ENCODE data around the gene MIER3.

Gene MIER3, protein sequence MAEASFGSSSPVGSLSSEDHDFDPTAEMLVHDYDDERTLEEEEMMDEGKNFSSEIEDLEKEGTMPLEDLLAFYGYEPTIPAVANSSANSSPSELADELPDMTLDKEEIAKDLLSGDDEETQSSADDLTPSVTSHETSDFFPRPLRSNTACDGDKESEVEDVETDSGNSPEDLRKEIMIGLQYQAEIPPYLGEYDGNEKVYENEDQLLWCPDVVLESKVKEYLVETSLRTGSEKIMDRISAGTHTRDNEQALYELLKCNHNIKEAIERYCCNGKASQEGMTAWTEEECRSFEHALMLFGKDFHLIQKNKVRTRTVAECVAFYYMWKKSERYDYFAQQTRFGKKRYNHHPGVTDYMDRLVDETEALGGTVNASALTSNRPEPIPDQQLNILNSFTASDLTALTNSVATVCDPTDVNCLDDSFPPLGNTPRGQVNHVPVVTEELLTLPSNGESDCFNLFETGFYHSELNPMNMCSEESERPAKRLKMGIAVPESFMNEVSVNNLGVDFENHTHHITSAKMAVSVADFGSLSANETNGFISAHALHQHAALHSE

DNA sequence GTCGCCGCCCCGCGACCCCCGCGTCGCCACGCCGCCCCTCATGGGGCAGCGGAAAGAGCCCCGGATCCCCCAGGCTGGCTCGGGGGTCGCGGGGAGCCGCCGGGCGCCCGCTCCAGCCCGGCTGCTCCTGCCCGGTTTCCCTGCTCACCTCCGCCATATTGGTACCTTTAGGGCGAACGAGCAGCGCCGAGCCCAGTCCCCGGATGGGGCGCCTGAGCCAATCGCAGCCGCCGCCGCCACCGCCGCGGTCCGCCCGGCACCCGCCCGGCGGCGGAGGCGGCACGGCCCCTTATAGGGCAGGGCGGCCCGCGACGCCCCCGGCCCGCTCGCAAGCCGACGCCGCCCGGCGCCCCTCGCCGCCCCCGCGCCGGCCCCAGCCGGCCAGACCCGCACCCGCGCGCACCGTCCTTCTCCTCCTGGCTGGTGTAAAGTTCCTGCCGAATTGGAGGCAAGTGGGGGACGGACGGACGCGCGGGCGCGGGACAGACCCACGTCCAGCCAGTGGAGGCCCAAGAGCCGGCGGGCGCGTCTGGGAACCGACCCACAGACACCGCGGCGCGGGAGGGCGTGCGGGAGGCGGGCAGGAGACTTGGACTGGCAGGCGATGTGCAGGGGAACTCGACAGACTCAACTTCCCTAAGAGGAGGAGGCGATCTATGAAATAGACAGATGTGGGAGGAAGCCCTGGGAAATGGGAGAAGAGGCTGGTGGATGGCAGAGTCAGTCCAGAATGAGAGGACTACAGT, at the start of gene MIER3:
Gene MIER3, minus strand, starts transcription at position 178 of the 746 bp plus-strand sequence. Its CDS starts 21 bp downstream, at position 157.
- no peaks in the 10 kb centered on the region for H3K27me3 ChIP-seq (ENCODE audit: insufficient read depth, low read length)
- H3K4me3 ChIP-seq (ENCODE audit: low read length), result peak within 1 kb of the TSS; percentile 53
- peaks cover 13% of the 10 kb centered on the region for H3K36me3 ChIP-seq (ENCODE audit: insufficient read depth, low read length)
- H3K9me3 ChIP-seq (ENCODE audit: low read length), result no peaks in the 10 kb centered on the region
- H2AFZ ChIP-seq (ENCODE audit: low read depth, low read length), result peak within 1 kb of the TSS; percentile 70
- H3K4me1 ChIP-seq (ENCODE audit: insufficient read depth, low read length), result peaks cover 8% of the 10 kb centered on the region

DNA sequence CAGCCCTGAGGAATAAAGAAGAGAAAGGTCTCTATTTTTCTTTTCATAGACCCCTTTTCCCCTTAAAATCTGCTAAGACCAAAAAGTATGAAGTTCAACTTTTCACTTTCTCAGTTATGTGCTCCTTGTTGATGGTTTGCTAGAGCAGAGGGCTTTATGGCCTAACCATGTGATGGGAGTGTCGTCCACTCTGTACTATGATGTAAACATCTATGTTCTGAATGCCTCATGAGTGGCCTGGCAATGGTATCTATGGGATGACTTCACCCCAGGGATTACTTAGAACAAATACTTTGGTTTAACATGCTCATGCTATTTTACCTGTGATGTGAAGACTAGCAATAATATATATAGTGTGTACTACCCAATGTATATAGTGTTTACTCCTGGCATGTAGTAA, 43.7 kb upstream of the MIER3 start:
- no peak overlapping the region for H2AFZ ChIP-seq (ENCODE audit: low read depth, low read length)
- no peaks in the 10 kb centered on the region for H3K4me1 ChIP-seq (ENCODE audit: insufficient read depth, low read length)
- no peak overlapping the region for H3K4me3 ChIP-seq (ENCODE audit: low read length)
- peaks cover 2% of the 10 kb centered on the region for H3K27me3 ChIP-seq (ENCODE audit: insufficient read depth, low read length)
- H3K9me3 ChIP-seq (ENCODE audit: low read length), result no peaks in the 10 kb centered on the region
- H3K36me3 ChIP-seq (ENCODE audit: insufficient read depth, low read length), result no peaks in the 10 kb centered on the region

- Histone ChIP-seq H3K4me1 (ENCODE audit: insufficient read depth, low read length) (no peaks in the 10 kb centered on the region), H3K9me3 (ENCODE audit: low read length) (no peaks in the 10 kb centered on the region), H3K4me3 (ENCODE audit: low read length) (no peak overlapping the region), H3K36me3 (ENCODE audit: insufficient read depth, low read length) (no peaks in the 10 kb centered on the region), H2AFZ (ENCODE audit: low read depth, low read length) (no peak overlapping the region), H3K27me3 (ENCODE audit: insufficient read depth, low read length) (peaks cover 2% of the 10 kb centered on the region)
Observed at GRCh38 chr5:56993241-56993640, 41.3 kb upstream of the MIER3 start.

GRCh38 chr5:56989676-56990075, 37.8 kb upstream of the MIER3 start:
- H3K4me1 ChIP-seq (ENCODE audit: insufficient read depth, low read length), result no peaks in the 10 kb centered on the region
- no peak overlapping the region for H3K4me3 ChIP-seq (ENCODE audit: low read length)
- H3K27me3 ChIP-seq (ENCODE audit: insufficient read depth, low read length), result peaks cover 2% of the 10 kb centered on the region
- H3K9me3 ChIP-seq (ENCODE audit: low read length), result no peaks in the 10 kb centered on the region
- H3K36me3 ChIP-seq (ENCODE audit: insufficient read depth, low read length), result no peaks in the 10 kb centered on the region
- H2AFZ ChIP-seq (ENCODE audit: low read depth, low read length), result no peak overlapping the region

DNA sequence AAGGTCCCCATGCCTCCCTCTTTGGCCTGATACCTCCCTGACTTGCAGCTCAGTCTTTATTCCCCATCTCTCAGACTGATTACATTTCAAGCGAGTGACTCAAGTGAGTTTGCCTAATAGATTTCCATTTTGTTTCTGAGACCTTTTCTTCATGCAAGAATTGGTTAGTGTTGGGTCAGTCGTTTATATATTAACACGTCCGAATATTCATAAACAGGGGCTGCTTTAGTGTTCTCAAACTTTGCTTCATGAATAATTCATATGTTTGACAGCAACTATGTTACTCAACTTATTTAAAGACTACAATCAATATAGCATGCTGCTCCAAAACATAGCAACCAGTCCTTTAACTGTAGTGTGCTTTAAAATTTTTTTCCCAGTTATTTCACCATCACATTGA, 36.6 kb upstream of the MIER3 start:
- no peak overlapping the region for H2AFZ ChIP-seq (ENCODE audit: low read depth, low read length)
- no peak overlapping the region for H3K4me3 ChIP-seq (ENCODE audit: low read length)
- H3K4me1 ChIP-seq (ENCODE audit: insufficient read depth, low read length), result no peaks in the 10 kb centered on the region
- no peaks in the 10 kb centered on the region for H3K9me3 ChIP-seq (ENCODE audit: low read length)
- H3K27me3 ChIP-seq (ENCODE audit: insufficient read depth, low read length), result peaks cover 2% of the 10 kb centered on the region
- no peaks in the 10 kb centered on the region for H3K36me3 ChIP-seq (ENCODE audit: insufficient read depth, low read length)

- Histone ChIP-seq H3K4me1 (ENCODE audit: insufficient read depth, low read length) (no peaks in the 10 kb centered on the region), H3K9me3 (ENCODE audit: low read length) (no peaks in the 10 kb centered on the region), H3K4me3 (ENCODE audit: low read length) (no peak overlapping the region), H3K36me3 (ENCODE audit: insufficient read depth, low read length) (no peaks in the 10 kb centered on the region), H3K27me3 (ENCODE audit: insufficient read depth, low read length) (no peaks in the 10 kb centered on the region), H2AFZ (ENCODE audit: low read depth, low read length) (no peak overlapping the region)
Observed at GRCh38 chr5:56987171-56987570, 35.2 kb upstream of the MIER3 start.

- no peaks in the 10 kb centered on the region for H3K9me3 ChIP-seq (ENCODE audit: low read length)
- H3K36me3 ChIP-seq (ENCODE audit: insufficient read depth, low read length), result no peaks in the 10 kb centered on the region
- no peaks in the 10 kb centered on the region for H3K27me3 ChIP-seq (ENCODE audit: insufficient read depth, low read length)
- H3K4me1 ChIP-seq (ENCODE audit: insufficient read depth, low read length), result no peaks in the 10 kb centered on the region
- no peak overlapping the region for H3K4me3 ChIP-seq (ENCODE audit: low read length)
- no peak overlapping the region for H2AFZ ChIP-seq (ENCODE audit: low read depth, low read length)
Observed at GRCh38 chr5:56986626-56986947, 34.7 kb upstream of the MIER3 start.

GRCh38 chr5:56985936-56986625, 34.2 kb upstream of the MIER3 start:
- Histone ChIP-seq H3K9me3 (ENCODE audit: low read length) (no peaks in the 10 kb centered on the region), H3K4me1 (ENCODE audit: insufficient read depth, low read length) (no peaks in the 10 kb centered on the region), H2AFZ (ENCODE audit: low read depth, low read length) (no peak overlapping the region), H3K4me3 (ENCODE audit: low read length) (no peak overlapping the region), H3K36me3 (ENCODE audit: insufficient read depth, low read length) (no peaks in the 10 kb centered on the region), H3K27me3 (ENCODE audit: insufficient read depth, low read length) (no peaks in the 10 kb centered on the region)

DNA sequence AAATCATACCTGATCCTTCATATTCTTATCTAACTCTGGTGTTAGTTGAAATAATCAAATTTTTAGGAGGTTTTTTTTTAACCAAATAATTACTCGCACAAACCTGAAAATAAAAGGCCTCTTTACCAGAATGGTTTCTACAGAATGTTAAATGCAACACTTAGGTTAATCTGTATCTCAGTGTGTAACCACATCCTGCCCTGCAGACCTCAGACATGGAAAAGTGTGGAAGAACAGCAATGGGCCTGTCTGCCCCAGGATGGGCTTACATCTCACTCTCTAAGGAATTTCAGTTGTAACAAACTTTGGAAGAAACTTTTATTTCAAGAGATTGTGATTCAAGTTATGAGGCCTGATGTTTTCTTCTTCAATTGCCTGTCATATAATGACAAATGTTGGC, 32.5 kb upstream of the MIER3 start:
- no peak overlapping the region for H2AFZ ChIP-seq (ENCODE audit: low read depth, low read length)
- H3K4me1 ChIP-seq (ENCODE audit: insufficient read depth, low read length), result no peaks in the 10 kb centered on the region
- no peak overlapping the region for H3K4me3 ChIP-seq (ENCODE audit: low read length)
- no peaks in the 10 kb centered on the region for H3K36me3 ChIP-seq (ENCODE audit: insufficient read depth, low read length)
- H3K27me3 ChIP-seq (ENCODE audit: insufficient read depth, low read length), result no peaks in the 10 kb centered on the region
- no peaks in the 10 kb centered on the region for H3K9me3 ChIP-seq (ENCODE audit: low read length)

DNA sequence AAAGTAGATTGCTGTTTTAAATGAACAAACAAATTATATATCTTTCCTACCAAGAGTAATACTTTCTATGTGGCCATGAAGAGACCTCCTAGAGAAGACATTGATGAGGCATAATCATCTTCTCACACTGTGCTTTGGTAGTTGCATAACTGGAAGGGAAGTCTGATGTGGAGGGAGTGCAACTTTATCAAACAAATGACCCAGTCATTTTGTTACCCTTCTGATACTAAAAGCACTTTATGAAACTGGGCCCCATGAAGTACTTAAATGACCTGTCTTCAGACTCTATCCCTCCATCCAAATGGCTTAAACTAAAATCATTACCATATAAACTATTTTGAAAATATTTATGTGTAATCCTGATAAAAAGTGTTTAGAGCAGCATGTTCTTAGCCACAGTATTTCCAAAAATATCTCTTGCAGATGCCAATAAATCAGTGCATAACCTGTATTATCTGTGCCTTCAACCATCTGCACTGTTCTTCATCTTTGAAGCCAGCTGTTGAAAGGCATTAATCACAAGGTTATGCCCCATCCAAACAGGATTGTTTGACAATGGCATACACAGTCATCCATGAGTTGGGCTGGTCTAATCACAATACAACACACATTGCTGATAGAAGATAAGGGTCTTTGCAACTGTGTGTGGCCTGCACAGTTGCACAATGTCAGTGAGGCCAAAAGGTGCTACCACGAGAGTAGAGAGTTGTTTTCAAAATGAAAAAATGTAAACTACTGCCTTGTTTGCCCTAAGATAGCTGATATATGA, 31.9 kb upstream of the MIER3 start:
- Histone ChIP-seq H3K27me3 (ENCODE audit: insufficient read depth, low read length) (no peaks in the 10 kb centered on the region), H3K9me3 (ENCODE audit: low read length) (no peaks in the 10 kb centered on the region), H3K4me1 (ENCODE audit: insufficient read depth, low read length) (no peaks in the 10 kb centered on the region), H3K4me3 (ENCODE audit: low read length) (no peak overlapping the region), H3K36me3 (ENCODE audit: insufficient read depth, low read length) (no peaks in the 10 kb centered on the region), H2AFZ (ENCODE audit: low read depth, low read length) (no peak overlapping the region)

DNA sequence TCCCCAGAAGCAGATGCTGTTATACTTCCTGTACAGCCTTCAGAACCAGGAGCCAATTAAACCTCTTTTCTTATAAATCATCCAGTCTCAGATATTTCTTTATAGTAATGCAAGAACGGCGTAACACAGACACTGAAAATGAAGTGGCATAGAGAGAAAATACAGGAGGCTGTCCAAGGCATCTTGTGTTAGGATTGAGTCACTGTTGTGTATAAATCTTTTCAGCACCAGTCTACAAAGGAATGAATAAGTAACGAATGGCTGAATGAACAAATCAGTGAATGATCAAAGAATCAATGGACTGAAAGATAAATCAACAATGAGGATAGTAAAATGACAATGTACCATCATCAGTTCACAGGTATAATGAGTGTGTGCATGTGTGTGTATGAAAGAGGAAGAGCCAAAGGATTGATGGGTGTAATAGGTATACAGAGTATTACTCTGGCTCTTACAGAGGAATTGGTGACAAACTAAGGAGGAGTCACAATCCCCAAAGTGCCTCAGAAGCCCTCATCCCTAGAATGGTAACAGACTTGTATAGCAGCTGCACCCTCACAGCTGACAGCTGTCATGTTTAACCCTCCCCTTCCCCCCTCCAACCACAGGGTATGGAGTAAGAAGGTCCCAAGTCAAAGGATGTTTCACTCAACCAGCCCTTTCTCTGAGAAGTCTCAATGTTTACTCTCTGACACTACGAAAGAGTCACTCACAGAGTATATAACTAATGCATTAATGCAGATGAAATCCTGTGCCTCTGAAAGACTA, 29.8 kb upstream of the MIER3 start:
- H3K36me3 ChIP-seq (ENCODE audit: insufficient read depth, low read length), result no peaks in the 10 kb centered on the region
- no peaks in the 10 kb centered on the region for H3K27me3 ChIP-seq (ENCODE audit: insufficient read depth, low read length)
- H2AFZ ChIP-seq (ENCODE audit: low read depth, low read length), result no peak overlapping the region
- no peak overlapping the region for H3K4me3 ChIP-seq (ENCODE audit: low read length)
- no peaks in the 10 kb centered on the region for H3K9me3 ChIP-seq (ENCODE audit: low read length)
- H3K4me1 ChIP-seq (ENCODE audit: insufficient read depth, low read length), result no peaks in the 10 kb centered on the region

DNA sequence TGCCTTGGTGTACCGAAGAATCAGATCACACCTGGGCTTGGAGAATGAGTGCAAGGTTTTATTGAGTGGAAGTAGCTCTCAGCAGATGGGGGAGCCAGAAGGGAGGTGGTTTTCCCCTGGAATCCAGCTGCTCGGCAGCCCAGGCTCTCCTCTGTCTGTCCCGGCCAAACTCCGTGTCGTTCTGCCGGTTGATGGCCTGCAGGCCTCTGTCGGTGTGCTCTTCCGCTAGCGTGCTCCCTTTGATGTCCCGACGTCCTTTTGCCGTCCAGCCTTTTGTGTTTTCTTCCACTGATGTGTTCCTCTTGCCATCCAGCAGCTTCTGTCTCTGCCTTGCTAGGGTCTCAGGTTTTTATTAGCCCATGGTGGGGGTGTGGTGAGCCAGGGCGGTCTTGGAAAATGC, 28.0 kb upstream of the MIER3 start:
- no peaks in the 10 kb centered on the region for H3K36me3 ChIP-seq (ENCODE audit: insufficient read depth, low read length)
- H3K4me3 ChIP-seq (ENCODE audit: low read length), result no peak overlapping the region
- H3K27me3 ChIP-seq (ENCODE audit: insufficient read depth, low read length), result peaks cover 2% of the 10 kb centered on the region
- no peaks in the 10 kb centered on the region for H3K9me3 ChIP-seq (ENCODE audit: low read length)
- no peaks in the 10 kb centered on the region for H3K4me1 ChIP-seq (ENCODE audit: insufficient read depth, low read length)
- H2AFZ ChIP-seq (ENCODE audit: low read depth, low read length), result no peak overlapping the region
